D721Med (cell line): ENCODE results near the gene TTLL3.

Experiments
- DNase-seq: peaks from one replicate; pipeline ENCODE4 v3.0.0; 2011; ENCODE audit warnings: low spot score; ENCODE audit not compliant: insufficient read length
- FAIRE-seq: peaks from 2 replicates; lab custom pipeline; 2011; peaks lifted over from hg19 to GRCh38; lab: Jason Lieb, UNC
- TF ChIP-seq, protein P1 (sequence below): IDR thresholded peaks from 2 replicates; pipeline ENCODE4 v1.5.1; 2012; ENCODE audit warnings: mild to moderate bottlenecking, control low read depth; ENCODE audit not compliant: insufficient read depth; ENCODE audit errors: missing control alignments

Gene TTLL3

GRCh38 chr3:9794400-9794799, 15.7 kb upstream of the TTLL3 start:
- FAIRE-seq: no peak

DNA sequence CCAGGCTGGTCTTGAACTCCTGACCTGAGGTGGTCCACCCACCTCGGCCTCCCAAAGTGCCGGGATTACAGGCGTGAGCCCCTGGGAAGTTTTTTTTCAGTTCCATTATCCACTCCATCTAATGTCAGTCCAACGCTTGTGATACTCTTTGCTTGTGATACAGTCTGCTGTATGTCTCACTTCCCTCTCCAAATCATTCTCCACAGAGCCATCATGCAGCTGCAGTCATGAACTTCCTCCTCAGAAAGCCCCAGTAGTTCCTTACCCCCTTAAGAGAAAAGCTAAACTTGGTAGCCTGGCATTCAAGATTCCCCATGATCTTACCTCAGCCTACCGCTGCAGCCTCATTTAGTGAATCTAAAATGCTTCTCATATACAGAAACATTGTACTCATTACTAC, 14.9 kb upstream of the TTLL3 start:
- TF ChIP-seq, protein P1, sequence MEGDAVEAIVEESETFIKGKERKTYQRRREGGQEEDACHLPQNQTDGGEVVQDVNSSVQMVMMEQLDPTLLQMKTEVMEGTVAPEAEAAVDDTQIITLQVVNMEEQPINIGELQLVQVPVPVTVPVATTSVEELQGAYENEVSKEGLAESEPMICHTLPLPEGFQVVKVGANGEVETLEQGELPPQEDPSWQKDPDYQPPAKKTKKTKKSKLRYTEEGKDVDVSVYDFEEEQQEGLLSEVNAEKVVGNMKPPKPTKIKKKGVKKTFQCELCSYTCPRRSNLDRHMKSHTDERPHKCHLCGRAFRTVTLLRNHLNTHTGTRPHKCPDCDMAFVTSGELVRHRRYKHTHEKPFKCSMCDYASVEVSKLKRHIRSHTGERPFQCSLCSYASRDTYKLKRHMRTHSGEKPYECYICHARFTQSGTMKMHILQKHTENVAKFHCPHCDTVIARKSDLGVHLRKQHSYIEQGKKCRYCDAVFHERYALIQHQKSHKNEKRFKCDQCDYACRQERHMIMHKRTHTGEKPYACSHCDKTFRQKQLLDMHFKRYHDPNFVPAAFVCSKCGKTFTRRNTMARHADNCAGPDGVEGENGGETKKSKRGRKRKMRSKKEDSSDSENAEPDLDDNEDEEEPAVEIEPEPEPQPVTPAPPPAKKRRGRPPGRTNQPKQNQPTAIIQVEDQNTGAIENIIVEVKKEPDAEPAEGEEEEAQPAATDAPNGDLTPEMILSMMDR: no peak
- no peak for FAIRE-seq
- DNase-seq: no peak

More at GRCh38 chr3:9794400-9794799, 15.7 kb upstream of the TTLL3 start:
- TF ChIP-seq, protein P1: no peak
- no peak for DNase-seq

GRCh38 chr3:9797196-9797945, 12.7 kb upstream of the TTLL3 start:
- DNase-seq (no peak), FAIRE-seq (no peak)
- TF ChIP-seq, protein P1: no peak

DNA sequence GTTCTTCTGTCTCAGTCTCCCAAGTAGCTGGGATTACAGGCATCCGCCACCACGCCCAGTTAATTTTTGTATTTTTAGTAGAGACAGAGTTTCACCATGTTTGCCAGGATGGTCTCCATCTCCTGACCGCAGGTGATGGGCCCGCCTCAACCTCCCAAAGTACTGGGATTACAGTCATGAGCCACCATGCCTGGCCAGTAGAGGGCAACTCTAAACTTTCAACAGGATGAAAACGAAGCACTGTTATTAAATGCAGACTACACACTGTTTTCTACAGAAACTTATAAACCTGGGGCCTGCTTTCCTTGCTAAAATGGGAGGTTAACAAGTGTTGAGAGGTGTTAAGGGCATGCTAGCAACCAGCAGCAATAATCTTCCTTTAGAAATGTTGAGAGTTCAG, 9.5 kb upstream of the TTLL3 start:
- DNase-seq (no peak), FAIRE-seq (no peak)
- TF ChIP-seq, protein P1: peak; percentile 16

DNA sequence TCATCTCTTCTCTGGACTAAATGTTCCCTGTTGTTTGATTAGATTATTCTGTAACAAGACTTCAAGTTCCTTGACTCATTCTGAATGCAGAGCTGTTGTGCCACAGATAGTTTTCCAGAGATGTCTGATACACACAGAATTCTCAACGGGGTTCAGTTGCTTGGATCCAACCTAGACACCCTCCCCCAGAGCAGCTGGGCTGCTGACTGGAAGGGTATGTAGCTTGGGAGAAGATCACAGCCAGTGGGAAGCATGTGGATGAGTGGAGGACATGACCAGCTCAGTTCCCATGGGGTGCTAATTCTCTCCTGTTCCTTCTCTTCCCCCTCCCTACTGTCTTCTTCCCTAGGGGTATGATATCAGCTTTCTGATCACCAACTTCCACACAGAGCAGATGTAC, 6.6 kb upstream of the TTLL3 start:
- FAIRE-seq (no peak), DNase-seq (no peak)
- TF ChIP-seq, protein P1: no peak

GRCh38 chr3:9804996-9805395, 5.1 kb upstream of the TTLL3 start:
- TF ChIP-seq, protein P1: no peak
- FAIRE-seq (no peak), DNase-seq (no peak)

DNA sequence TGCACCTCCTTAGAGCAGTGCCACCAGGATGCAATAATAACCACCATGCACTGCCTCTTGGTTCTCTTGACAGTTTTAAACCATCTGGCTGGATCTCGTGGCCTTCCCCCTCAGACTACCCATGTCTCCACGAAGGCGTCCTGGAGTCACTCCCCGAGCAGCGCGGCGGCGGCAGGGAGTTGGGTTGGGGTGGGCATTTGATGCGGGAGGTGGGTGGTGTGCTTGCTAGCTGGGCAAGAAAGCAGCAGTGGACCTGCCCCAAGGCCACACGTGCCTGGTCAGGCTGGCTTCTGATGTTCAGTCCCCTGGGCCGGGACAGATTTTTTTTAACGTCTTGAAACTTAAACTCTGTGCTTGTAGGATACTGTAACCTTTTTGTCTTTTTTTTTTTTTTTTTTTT, 3.9 kb upstream of the TTLL3 start:
- TF ChIP-seq, protein P1: no peak
- FAIRE-seq (no peak), DNase-seq (no peak)
